Activated effector memory CD4-positive, alpha-beta T cell treated with Interleukin-2 at 50 U/mL for 16 hours (primary cell): ENCODE data around the gene ARHGAP15.

Experiments
- DNase-seq: peaks from one replicate; pipeline ENCODE4 v3.0.0-alpha.2; 2020

ARHGAP15 gene

DNA sequence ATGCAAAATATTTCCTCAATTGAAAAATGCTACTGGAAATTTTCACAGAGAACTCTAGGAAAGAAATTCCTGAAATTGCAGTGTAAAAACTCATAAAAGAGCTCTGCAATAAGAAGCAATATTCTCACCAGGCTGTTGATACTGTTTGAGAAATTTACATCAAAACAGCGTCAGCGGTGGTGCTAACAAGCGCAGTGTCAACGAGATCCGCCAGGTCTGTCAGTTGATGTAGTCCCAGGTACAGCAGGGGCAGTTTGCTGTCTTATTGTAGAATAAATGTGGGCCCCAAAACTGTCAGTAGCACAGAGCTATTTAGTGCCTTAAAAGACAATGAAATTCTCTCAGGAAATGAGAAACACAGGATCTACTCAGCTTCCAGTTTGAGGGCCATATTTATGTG, 611.2 kb downstream of the ARHGAP15 start:
- no peak for DNase-seq

DNA sequence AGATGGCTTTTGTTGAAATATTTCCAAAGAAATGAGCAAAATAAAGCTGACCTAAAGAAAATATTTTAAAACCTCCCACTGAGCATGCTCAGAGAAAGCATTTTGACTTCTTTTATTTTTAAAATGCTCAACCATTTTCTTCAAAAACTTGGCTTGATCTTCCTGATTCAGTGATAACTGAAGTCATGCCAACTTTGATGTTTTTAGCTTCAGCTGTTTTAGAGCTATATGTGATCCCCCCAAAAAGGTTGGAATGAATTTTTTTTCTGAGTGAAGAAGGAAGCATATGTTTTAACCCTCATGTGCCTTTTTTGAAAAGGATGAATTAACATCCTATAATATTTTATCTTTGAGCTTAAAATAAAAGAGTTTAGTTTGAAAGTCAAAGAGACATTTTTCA, 612.0 kb downstream of the ARHGAP15 start:
- DNase-seq: no peak

DNA sequence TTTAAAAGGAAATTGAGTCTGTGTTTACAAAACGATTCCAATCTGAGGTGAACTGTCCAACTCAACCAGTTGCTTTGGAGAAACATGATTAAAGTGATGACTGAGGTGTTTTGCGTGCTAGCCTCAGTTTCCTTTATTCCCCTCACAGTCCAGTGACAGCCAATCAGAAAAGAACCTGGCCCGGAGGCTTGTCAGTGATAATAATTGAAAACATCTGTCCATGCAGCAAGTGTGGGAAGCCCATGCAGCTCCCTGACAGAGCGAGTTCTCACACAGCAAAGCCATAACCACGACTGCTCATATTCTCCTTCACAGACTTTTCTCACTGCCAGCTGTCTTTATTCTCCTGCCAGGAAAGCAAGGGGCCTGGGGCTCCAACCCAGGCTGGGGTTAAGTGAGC, 613.4 kb downstream of the ARHGAP15 start:
- no peak for DNase-seq

DNA sequence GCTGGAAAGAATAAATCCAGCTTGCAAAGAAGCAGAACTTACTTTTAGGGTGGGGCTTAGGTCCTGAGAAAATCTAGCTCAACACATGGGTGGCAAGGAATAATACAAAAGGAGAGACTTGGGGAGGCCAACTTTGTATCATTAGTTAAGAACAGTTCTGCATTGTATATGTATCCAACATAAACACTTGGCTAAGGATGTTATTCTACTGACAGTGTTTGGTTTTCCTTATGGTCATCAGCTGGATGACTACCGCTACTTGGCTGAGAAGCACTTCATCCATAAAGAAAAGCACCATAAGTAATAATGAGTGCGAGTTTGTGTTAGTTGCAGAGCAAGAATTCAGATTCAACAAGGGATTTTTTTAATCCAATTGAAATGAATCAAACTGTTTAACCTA, 614.9 kb downstream of the ARHGAP15 start:
- no peak for DNase-seq

DNA sequence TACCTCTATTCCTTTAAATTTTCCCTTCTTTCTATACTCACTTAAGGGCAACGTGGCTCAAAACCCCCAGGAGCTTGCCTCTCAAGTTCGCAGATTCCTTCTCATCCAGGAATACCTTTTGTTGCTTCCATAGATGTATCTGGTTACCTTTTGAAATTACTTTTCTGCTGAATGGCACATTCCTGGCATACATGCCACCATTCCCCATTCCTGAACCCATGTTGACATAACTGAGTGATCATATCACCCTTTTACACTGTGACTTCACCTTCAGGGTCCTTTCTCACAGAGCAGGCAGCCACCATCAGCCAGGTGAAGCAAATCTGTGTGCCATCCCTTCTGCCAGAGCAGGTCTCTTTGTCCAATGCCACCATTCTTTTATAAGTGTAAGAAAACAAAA, 615.8 kb downstream of the ARHGAP15 start:
- DNase-seq: no peak

DNA sequence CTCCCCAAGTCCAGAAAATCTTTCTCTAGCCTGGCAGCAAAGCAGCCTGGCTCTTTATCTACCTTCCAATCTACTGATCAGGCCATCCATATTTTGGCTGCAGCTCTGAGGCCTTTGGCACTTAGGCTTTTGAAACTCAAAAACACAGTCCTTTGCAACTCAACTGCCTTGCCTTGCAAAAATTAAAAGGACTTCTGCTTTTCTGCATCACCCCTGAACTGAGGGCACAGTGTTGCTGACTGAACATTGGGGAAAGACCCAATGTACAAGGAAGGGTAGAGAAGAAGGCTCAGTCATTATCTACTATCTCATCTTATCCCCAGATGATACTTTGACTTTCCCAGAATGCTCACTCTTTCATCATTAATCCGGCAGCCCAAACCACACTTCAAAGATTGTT, 625.5 kb downstream of the ARHGAP15 start:
- no peak for DNase-seq

DNA sequence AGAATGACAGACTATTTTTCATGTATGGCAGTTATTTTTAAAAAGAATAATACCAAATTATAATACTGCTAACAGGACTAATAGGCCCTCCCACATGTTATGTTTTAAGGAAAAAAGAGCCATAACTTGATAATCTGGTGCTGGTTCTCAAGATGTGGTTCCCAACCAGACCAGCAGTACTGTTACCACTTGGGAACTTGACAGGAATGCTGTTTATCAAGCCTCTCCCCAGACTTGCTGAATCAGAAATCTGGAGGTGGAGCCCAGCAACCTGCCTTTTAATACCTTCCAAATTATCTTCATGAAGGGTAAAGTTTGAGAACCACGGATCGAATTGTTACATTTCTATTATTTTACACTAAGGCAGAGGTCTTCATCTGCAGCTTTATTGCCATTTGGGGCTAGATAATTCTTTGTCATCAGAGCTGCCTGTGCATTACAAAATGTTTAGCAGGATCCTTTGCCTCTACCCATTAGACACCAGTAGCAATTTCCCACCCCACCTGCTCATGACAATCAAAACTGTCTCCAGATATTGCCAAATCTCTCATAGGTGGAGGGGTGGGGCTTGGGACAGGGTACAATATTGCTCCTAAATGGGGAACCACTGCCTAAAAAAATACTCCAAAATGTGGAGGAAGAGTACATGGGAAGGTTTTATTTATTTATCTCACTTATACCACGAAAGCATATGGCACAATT, 629.6 kb downstream of the ARHGAP15 start:
- no peak for DNase-seq

DNA sequence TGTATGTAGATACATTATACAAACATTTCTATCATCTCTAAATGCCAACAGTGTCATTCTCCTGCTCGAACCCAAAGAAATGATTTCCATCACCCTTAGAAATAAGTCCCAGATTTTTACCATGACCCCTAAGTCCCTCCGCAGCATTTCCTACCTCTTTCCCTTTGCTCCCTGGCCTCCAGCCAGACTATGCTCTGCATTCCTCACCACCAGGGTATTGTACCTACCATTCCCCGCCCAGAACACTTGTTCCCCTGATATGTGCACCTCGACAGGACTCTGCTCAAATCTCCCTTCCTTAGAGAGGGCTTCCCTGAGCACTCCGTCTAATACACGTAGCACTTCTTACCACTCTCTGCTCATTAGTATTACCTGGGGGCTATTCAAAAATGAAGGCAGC, 630.2 kb downstream of the ARHGAP15 start:
- DNase-seq: no peak

DNA sequence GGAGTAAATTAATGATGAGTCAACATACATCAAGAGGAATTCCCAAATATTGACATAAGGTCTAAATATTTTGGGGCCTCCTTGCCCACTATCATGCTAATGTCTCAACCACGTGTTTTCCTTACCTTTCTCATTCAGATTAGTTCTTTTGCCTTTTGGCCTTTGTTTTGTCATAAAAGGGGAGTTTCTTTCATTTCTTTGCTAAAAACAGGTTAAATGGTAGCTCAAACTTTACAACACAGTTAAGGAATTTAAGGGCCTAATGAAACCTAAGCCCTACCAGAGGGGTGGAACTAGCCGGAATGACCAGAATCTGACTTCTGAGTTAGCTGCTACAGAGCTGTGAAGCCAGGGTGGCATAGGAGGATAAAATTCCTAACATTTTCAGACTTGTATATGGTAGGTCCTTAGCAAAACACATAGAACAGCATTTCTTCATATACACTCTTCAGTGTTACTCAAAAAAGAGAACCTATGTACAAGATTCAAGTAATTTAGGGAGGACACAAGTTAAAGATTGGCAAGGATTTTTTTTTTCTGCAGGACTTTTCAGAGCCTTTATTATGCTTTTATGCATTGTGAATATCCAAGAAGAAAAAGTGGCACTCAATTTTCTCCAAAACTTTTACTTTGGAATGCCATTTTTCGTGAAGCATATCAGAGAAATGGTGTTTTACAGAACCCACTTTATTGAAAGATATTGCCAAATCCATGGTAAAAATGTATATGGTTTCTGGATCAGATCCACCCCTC, 633.1 kb downstream of the ARHGAP15 start:
- DNase-seq: no peak

DNA sequence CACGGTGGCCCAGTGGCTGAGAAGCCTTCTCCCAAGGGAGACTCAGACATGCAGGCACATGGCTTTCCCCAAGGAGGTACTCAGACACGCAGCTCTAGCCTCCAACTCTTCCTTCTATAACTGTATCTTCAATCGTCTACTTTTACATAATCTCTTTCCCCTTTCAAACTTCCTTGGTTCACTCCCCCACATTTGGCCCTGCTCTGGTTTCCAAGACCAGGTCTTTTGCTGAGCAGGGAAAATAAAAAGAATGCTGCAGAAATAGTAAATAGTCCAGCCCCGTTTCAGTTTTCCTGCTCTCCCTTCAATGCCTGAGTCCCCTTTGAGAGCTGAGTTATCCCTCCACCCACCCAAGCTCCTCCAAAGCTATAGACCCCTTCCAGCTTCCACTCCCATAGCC, 635.0 kb downstream of the ARHGAP15 start:
- no peak for DNase-seq

DNA sequence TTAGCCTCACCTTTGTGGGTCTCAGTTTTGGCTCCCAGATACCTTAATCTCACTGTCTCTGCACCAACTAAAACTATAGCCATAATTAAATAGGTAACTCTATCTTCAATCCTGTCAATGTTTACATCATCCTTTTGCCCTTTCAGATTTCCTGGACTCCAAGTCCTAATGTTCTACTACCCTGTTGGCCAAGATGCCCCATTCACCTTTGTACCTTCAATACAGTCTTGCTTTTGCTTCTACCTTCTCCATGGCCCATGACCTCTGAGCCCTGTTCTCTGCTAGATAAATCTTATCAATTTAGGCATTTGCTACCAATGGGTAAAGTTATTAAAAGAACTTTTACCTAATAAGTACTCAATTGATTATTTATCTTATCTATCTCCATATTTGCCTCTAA, 635.5 kb downstream of the ARHGAP15 start:
- DNase-seq: no peak

DNA sequence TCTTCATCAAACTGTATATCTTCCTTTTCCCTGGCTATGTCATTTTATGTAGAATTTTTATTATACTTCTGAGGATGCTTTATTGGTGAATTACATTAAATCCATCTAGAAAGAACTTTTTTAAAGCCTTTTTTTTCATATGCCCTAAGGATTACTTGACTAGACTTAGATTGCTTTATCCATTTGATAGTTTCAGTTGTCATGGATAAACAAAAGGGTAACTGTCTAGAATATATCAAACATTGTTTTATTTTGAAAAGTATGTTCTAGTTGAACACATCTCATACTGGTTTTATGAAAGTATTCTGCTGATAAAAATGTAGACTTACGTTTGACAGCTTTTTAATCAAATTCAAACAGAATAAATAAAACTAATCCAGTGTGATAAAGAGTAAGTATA, 639.8 kb downstream of the ARHGAP15 start:
- no peak for DNase-seq

DNA sequence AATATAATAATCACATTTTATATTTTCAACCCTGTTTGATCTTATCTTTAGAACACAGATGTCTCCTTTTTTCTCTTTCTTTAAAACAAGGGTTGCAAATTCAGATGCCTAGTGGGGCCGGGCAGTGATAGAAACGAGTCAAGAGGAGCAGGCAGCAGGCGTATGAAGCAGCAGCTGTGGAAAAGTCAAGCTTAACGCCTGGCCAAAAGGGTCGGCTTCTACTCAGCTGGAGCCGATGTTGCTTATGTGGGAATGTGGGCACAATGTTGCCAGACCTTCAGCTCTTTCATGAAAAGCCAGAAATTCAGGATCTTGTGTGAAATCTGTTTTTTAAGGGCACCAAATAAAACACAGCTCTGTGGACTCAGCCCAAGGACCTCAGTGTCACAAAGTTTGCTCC, 642.7 kb downstream of the ARHGAP15 start:
- DNase-seq: no peak

DNA sequence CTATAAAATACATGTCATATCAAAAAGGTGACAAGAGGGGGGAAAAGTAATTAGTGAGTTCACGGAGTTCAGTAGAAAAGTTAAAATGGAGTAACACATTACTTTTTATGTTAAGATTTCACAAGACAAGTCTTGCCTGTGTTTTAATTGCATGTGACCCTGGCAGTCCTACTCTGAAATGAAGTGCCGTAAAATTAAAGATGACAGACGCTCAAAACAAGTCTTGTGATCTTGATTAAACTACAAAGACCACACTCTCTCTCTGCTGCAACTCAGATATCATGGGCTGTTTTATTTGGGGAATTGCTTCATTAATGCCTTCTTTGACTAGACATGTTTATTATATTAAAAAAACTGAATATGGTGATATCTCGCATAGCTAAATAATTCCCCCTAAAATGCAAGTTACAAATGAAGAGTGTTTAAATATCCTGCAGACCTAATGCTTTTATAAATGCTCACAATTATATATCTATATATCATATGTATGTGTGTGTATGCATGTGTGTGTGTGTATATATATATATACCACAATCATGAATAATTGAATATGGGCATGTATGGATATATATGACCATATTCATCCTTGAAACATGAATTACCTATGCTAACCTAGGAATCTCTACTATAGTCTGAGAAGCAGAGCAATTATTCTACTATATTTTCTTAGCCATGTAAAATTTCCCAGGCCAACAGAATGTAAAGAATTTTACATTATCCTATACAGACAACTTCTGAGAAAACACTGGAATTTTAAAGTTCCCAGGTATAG, 647.5 kb downstream of the ARHGAP15 start:
- DNase-seq: no peak

DNA sequence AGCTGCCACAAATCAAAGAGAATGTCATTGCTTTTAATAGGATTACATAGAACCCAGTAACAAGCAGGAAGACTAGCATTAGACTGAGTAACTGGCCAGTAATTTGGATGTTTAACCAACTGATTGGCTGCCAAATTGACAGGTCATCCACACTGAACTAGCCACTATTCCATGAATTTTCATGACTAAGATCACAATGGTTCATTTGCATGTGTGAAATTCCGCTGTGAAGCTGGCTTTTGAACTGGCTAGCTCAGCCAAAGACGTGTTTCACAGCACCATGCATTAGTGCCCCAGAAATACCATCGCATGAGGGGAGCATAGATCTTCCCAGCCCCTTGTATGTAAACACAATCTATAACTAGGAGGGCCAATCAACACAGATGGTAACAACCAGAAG, 649.8 kb downstream of the ARHGAP15 start:
- DNase-seq: no peak

DNA sequence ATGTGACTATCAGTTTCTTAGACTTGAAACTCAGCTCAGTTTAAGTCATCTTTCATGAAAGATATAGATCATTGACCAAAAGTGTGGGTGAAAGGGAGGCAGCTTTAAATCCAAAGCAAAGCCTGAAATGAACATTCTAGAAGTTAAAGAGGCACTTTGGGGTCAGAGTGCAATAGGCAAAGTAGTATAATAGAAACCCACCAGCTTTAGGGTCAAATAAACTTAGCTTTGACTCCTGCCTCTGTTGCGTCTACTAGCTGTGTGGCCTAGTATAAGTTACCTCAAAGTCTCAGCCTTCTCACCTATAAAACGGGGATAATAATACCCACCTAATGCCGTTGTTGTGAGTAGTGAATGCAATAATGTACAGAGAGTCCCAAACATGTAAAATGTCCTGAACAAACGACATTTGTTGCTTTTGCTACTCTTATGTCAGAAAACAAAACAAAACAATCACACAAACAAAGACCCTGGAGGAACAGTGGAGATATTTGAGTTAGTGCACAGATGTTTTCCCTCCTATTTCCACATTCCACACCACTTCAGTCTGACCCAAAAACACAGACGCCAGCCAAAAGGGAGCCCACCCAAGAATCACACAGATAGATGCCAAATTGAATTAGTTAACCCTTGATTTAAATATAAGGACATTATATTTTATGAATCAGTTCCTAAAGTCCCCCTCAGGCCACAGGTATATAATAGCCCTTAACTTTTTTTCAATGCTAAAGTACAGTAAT, 657.0 kb downstream of the ARHGAP15 start:
- DNase-seq: no peak

DNA sequence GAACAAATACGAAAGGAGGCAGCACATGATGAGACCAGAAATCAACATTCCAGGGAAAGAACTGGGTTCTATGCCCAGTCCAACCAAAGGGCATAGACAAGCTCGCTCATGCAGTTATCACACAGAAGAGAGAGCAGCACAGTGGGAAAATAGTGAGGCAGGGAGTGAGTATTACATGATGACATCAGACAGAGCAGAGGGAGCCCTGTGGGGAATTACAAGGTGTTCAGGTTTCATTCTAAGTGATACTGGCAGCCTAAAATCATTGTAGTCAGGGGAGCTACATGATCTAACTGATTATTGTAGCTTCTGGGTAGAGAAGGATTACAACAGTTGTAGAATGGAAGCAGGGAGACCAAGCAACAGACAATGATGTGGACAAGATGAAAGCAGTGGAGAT, 658.5 kb downstream of the ARHGAP15 start:
- DNase-seq: no peak

DNA sequence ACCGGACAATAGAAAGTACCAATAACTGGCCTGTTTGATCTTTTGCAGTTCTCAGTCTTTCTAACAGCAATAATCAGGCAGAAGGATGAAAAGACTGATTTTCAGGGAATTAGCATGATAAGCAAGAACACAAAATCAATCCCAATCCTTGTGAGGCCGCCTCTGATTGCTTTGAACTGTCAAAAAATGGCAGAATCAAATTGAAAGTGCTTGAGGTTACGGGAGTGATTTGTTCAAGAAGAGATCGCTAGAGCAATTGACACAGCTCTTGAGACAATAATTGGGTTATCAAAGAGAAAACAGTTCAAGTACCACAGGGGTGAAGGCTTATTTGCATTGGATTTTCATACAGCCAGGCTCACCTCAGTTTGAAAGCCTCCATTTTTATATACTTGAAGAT, 663.4 kb downstream of the ARHGAP15 start:
- DNase-seq: no peak

DNA sequence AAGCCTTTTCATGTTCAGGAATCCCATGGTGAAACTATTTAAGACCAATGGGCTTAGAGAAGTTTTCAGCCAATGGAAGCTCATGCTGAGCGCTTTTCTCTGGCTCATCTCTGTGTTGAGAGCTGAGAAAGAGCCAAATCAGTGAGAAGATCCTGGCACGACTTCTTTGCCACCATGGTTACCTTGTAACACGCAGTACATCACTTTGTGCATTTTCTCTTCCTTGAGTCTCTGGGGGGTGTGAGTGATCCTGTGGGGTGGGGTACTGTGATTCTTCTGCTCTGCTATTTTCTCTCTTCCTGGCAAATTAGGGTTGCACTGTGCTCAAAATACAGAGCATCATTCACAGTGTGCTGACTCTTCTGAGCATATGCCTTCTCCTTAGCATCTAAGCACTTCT, 664.2 kb downstream of the ARHGAP15 start:
- DNase-seq: no peak

DNA sequence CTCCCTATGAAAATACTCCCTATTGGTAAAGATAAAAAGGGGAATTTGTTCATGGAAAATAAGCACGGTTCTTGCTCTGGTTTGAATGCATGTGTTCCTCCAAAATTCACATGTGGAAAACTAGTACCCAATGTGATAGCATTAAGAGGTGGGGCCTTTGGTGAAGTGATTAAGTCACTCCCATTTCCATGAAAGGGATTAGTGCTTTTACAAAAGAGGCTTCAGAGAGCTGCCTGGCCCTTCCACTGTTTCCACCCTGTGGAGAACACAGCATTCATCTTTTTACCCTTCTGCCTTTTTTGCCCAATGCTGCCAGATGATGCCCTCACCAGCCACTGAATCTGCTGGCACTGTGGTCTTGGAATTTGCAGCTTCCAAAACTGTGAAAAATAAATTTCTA, 666.8 kb downstream of the ARHGAP15 start:
- no peak for DNase-seq

DNA sequence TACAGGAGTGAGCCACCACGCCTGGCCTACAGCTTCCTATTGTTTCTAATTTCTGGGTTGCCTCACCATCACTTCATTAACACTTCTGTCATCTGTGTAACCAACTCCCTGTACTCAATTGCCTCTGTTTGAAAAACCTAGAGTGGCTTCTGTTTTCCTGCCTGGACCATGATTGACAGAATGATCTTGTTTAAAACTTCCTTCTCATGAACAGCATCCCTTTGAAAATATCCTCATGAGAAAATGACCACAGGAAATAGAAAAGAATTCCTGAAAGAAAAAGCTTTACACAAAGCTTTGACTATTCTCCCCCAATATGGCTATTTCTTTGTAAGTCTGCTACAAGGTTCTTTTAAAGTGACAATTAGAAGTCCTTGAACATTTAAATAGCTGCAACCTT, 672.3 kb downstream of the ARHGAP15 start:
- no peak for DNase-seq

DNA sequence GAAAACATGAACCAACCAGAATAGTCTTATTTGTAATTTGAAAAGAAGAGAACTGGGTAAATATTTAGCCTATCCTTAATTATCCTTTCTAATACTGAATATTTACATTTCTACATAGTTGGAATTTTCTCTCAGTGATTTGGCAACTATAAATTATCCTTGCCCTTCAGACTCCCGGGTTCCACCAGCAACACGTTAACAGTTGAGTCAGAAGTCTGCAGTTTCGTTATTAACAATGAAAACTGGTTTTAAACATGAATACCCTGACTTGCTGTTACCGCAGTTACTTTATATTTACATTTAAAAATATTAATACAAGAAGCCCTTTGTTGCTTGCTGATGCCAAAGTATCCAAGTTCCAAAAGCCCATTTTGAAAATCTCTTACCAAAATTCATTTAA, 673.0 kb downstream of the ARHGAP15 start:
- DNase-seq: no peak
